Suppressor macrophage (primary cell): Measurements from ENCODE around the gene JPH4.

Source experiments
- DNase-seq, 4 experiments: peaks; one replicate each; pipeline ENCODE4 v3.0.0-alpha.2; 2020 to 2022

Gene JPH4

DNA sequence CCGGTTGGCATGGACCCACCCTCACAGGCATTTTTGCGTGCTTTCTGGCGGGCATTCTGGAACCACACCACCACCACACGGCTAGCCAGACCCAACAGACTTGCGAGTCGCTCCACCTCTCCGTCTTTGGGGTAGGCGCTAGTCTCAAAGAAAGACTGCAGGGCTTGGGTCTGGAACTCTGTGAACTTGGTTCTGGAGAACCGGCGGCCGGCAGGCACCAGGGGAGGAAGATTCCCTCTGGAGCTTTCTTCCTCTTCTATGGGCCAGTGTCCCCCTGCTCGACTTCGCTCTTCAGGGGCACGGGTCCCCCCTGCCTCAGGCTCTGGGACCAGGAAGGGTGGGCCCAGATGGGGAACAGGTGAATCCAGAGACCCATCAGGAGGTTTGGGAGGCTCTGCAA, 53.6 kb downstream of the JPH4 start:
- no peak for DNase-seq

DNA sequence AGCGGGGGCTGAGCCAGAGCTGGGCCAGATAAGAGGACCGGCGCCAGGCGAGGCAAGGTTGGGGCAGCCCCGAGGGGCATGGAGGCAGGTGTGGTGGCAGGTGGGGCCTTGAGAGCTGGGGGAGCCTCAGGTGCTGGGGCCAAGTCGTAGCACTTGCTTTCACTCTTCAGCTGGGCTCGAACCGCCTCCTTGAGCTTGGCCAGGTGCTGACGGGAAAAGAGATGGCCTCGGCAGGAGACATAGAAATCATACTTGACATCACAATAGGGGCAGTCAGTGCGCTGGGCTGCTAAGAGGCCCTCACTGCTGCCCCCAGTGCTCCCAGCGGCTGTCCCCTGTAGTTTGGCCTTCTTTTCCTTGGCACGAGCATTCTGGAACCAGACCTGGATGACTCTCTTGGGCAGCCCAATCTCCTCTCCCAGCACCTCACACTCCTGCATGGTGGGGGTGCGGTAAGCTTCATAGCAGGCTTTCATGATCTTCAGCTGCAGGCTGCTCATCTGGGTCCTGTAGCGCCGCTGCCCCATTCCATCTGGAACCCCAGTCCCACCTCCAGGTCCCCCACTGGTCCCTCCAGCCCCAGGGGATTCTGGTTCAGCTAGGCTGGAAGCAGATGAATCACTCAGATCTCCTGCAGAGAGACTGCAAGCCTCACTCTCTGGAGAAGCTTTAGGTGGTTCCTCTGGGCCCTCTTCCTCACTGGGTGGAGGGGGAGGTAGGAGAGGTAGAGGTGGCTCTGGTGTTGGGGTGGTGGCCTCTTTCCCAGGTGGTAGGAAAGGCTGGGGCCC, 55.2 kb downstream of the JPH4 start:
- no peak for DNase-seq

DNA sequence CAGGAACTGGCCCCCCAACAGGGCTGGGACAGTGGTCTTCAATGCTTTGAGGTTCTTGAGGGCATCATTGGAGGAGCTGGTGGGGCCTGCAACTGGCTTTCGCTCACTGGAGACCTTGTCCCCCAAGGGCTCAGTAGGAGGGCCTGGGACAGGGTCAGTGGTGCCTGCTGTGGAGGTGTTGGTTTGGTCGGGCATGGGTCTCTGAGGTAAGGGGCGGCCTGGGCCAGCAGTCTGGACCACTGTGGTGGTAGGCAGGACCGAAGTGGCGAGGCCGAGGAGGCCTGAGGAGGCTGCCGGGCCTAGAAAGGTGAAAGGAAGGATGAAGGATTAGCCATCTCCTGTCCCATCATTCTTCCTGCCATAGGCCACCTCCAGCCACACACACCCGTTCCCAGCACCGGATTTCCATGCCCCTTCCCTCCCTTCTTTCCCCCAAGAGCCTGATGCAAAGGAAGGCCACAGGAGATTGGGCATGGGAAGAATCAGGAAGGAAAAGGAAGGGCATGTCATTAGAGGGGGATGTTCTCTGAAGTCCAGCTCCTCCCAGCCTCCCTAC, 55.9 kb downstream of the JPH4 start:
- DNase-seq, result no peak

DNA sequence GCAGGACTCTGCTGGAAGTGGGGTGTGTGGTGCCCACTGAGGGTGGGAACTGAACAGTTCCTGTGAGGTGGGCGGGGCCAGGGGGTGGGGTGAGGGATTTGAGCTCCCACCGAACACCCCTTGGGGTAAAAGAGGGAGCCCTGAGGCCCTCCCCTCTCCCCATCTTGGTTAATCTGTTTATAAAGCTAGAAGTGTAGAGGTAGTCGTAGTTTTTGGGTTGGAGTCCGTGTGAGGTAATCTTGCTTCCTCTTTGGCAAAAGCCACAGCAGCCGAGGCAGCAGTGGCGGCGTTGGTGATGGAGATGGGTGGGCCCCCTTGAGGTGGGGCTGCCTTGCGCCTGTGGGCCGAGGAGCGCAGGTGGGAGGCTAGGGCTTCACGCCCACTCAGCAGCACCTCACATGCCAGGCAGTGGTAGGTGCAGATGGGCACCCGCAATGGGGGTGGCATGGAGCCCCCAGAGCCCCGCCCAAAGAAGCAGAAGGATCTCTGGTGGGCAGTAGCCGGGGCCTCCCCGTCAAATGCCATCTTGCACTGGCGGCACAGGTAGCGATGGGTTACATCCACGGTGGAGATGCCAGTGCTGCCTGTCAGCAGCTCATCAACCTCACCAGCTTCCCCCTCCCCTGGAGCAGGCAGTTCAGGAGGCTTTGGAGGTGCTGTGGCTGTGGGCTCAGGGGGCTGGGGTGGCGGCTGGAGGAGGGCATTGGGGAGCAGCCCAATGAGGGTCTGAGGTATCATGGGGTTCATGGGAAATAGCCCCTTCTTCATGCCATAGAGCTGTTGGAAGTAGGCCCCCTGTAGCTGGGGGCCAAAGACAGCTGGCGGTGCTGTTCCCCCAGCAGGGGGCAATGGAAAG, 56.6 kb downstream of the JPH4 start:
- DNase-seq, result peak in 2 of 4 experiments; percentile 11 to 16

DNA sequence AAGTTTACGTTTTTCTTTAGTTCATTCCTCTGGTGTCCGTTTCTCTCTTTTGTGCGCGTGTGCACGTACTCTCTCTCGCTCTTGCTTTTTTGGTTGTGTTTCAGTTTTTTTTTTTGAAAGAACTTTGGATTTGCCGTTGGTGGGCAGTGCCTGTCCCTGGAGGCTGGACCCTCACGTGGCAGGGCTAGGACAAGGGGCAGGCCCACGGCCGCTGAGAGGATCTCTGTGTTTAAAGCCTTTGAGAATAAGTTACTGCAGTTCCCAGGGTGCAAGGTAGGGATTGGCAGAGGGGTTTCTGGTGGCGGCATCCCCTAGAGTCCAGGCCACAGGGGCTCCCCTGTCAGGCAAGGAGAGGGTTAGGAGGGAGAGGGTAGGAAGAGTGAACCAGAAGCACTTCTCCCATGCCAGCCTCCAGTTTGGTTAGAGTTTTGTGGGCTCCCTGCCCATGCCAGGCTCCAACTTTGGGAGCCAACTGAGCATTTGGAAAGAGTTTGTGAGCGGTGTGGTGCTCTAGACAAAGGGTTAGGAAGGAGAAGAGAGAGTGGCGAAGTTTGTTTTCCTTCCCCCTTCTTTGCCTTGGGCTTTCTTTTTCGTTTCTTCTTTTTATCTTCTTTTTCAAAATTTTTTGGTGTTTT, 57.6 kb downstream of the JPH4 start:
- no peak for DNase-seq

DNA sequence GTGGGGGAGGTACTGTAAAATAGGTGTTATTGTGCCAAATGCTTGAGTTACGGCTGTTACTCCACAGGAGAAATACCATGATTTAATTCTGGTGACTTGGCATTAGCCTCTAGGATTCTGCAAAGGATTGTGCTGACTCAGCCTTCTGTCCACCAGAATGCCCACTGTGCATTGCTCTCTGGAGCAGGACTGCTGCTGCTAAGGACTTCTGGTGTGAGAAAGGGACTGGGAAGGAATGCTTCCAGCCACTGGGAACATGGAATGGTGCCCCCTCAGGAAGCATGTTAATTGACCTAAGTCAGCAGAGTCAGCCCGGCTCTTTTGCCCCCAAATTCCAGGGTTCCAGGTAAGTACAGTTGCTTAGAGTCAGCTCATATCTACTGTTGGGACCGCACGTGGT, 59.9 kb downstream of the JPH4 start:
- no peak for DNase-seq
